Activated CD4-positive, alpha-beta memory T cell treated with anti-CD3 and anti-CD28 coated beads for 36 hours (primary cell): Measurements from ENCODE around the gene FAXDC2. TPM values are rescaled to one million over a fixed set of nuclear protein-coding genes. Genes with fewer than 3 reads are reported as not detected.
"Not testable (repeated sequence)": the region's sequence is repeated elsewhere in the genome, so short reads cannot be mapped to it uniquely, and the experiment has no call there.

Experiments used
- CTCF ChIA-PET: fragments of 350-600 bp; sonication (Branson Sonifier 250); formaldehyde crosslinking; loops from one replicate; lab custom pipeline; 2021; ENCODE audit warnings: antibody characterized with exemption, inconsistent platforms; lab: Charles Lee
- POLR2A ChIA-PET: fragments of 350-600 bp; sonication (Branson Sonifier 250); formaldehyde crosslinking; loops from one replicate; lab custom pipeline; 2021; ENCODE audit warnings: antibody characterized with exemption; lab: Charles Lee
- DNase-seq: peaks from one replicate; pipeline ENCODE4 v3.0.0-alpha.2; 2020
- H3K27ac Mint-ChIP-seq: one replicate; pipeline ENCODE4 v1.8.0; 2021; ENCODE audit warnings: mixed read lengths
- H3K27me3 Mint-ChIP-seq: one replicate; pipeline ENCODE4 v1.8.0; 2021; ENCODE audit warnings: mixed read lengths
- H3K36me3 Mint-ChIP-seq: one replicate; pipeline ENCODE4 v1.8.0; 2021; ENCODE audit warnings: mixed read lengths
- H3K4me1 Mint-ChIP-seq: one replicate; pipeline ENCODE4 v1.8.0; 2021; ENCODE audit warnings: low read depth, mixed read lengths
- H3K4me3 Mint-ChIP-seq: one replicate; pipeline ENCODE4 v1.8.0; 2021; ENCODE audit warnings: mild to moderate bottlenecking, mixed read lengths
- H3K9me3 Mint-ChIP-seq: one replicate; pipeline ENCODE4 v1.8.0; 2021; ENCODE audit warnings: mixed read lengths
- intact Hi-C: fragments of 100-400 bp; cut with micrococcal nuclease; formaldehyde crosslinking; loops from one replicate; pipeline ENCODE4 v1.15.1; 2023
- total RNA-seq, 2 experiments: library from RNA; stranded (reverse); gene quantifications; one replicate each; pipeline ENCODE4 v1.2.3, GENCODE V29; 2021

Gene FAXDC2
- total RNA-seq, 2 experiments from 2014 or later, result not detected

- Mint-ChIP-seq H3K9me3 (no peaks in the 10 kb centered on the region), H3K27ac (no peak overlapping the region), H3K4me3 (no peak overlapping the region), H3K27me3 (no peaks in the 10 kb centered on the region), H3K4me1 (no peaks in the 10 kb centered on the region), H3K36me3 (no peaks in the 10 kb centered on the region)
- DNase-seq, result no peak
- ChIA-PET CTCF (no interaction called here), POLR2A (no interaction called here)
- intact Hi-C loops, result no loop called here
Measured at GRCh38 chr5:154840435-154841272, 9.7 kb downstream of the FAXDC2 start.

- H3K36me3 Mint-ChIP-seq, result no peaks in the 10 kb centered on the region
- H3K27ac Mint-ChIP-seq, result no peak overlapping the region
- CTCF ChIA-PET, result no interaction called here
- DNase-seq, result no peak
- intact Hi-C loops, result no loop called here
- H3K27me3 Mint-ChIP-seq, result no peaks in the 10 kb centered on the region
- H3K4me3 Mint-ChIP-seq, result no peak overlapping the region
- H3K9me3 Mint-ChIP-seq, result no peaks in the 10 kb centered on the region
- H3K4me1 Mint-ChIP-seq, result no peaks in the 10 kb centered on the region
- POLR2A ChIA-PET, result no interaction called here
Measured at GRCh38 chr5:154837009-154837901, 13.1 kb downstream of the FAXDC2 start.

GRCh38 chr5:154836225-154836624 lies 14.2 kb downstream of the FAXDC2 start:
- H3K9me3 Mint-ChIP-seq, result no peaks in the 10 kb centered on the region
- H3K27ac Mint-ChIP-seq, result no peak overlapping the region
- POLR2A ChIA-PET, result no interaction called here
- no peaks in the 10 kb centered on the region for H3K4me1 Mint-ChIP-seq
- H3K36me3 Mint-ChIP-seq, result no peaks in the 10 kb centered on the region
- intact Hi-C loops, result no loop called here
- DNase-seq, result no peak
- H3K4me3 Mint-ChIP-seq, result no peak overlapping the region
- H3K27me3 Mint-ChIP-seq, result no peaks in the 10 kb centered on the region
- CTCF ChIA-PET, result no interaction called here

GRCh38 chr5:154835701-154836052 lies 14.7 kb downstream of the FAXDC2 start:
- POLR2A ChIA-PET, result interaction anchor here (0.6 kb wide), 1 partner anchor 180 kb away, joined by 3 read pairs; no protein-coding TSS in a partner anchor
- intact Hi-C loops, H3K36me3 Mint-ChIP-seq: not testable (repeated sequence)

GRCh38 chr5:154834053-154834452 lies 16.4 kb downstream of the FAXDC2 start:
- H3K4me1 Mint-ChIP-seq, result peaks cover 17% of the 10 kb centered on the region
- intact Hi-C loops, result no loop called here
- H3K9me3 Mint-ChIP-seq, result no peaks in the 10 kb centered on the region
- no peak overlapping the region for H3K4me3 Mint-ChIP-seq
- peaks cover 7% of the 10 kb centered on the region for H3K36me3 Mint-ChIP-seq
- no peak for DNase-seq
- H3K27ac Mint-ChIP-seq, result no peak overlapping the region
- ChIA-PET CTCF (interaction anchor here (1.3 kb wide), 1 partner anchor 184 kb away, joined by 3 read pairs; no protein-coding TSS in a partner anchor), POLR2A (no interaction called here)
- H3K27me3 Mint-ChIP-seq, result no peaks in the 10 kb centered on the region

More at GRCh38 chr5:154835701-154836052, 14.7 kb downstream of the FAXDC2 start:
- H3K27ac Mint-ChIP-seq, H3K27me3 Mint-ChIP-seq, H3K9me3 Mint-ChIP-seq, CTCF ChIA-PET, H3K4me3 Mint-ChIP-seq, H3K4me1 Mint-ChIP-seq, DNase-seq: not testable (repeated sequence)

- H3K4me3 Mint-ChIP-seq, POLR2A ChIA-PET, H3K36me3 Mint-ChIP-seq, CTCF ChIA-PET, H3K27ac Mint-ChIP-seq, H3K27me3 Mint-ChIP-seq, H3K9me3 Mint-ChIP-seq, intact Hi-C loops, DNase-seq: not testable (repeated sequence)
- H3K4me1 Mint-ChIP-seq, result peaks cover 28% of the 10 kb centered on the region
Measured at GRCh38 chr5:154832804-154833203, 17.6 kb downstream of the FAXDC2 start.

GRCh38 chr5:154831451-154831850 lies 19.0 kb downstream of the FAXDC2 start:
- Mint-ChIP-seq H3K4me3 (no peak overlapping the region), H3K27me3 (no peaks in the 10 kb centered on the region), H3K36me3 (peaks cover 9% of the 10 kb centered on the region), H3K4me1 (peaks cover 37% of the 10 kb centered on the region), H3K9me3 (no peaks in the 10 kb centered on the region), H3K27ac (no peak overlapping the region)
- no peak for DNase-seq
- POLR2A ChIA-PET, result no interaction called here
- intact Hi-C loops, result no loop called here
- CTCF ChIA-PET, result no interaction called here

- Mint-ChIP-seq H3K4me1 (peaks cover 37% of the 10 kb centered on the region), H3K4me3 (no peak overlapping the region), H3K9me3 (no peaks in the 10 kb centered on the region), H3K36me3 (peaks cover 11% of the 10 kb centered on the region), H3K27me3 (no peaks in the 10 kb centered on the region), H3K27ac (peak overlapping the region; percentile 89)
- no peak for DNase-seq
- POLR2A ChIA-PET, result interaction anchor here (0.5 to 0.8 kb wide), 2 partner anchors 53 to 73 kb away, joined by 3 read pairs; no protein-coding TSS in a partner anchor
- intact Hi-C loops, result no loop called here
- CTCF ChIA-PET, result interaction anchor here (1.0 kb wide), 1 partner anchor 27 kb away, joined by 4 read pairs; no protein-coding TSS in a partner anchor
Measured at GRCh38 chr5:154830596-154830995, 19.8 kb downstream of the FAXDC2 start.

GRCh38 chr5:154830219-154830595 lies 20.2 kb downstream of the FAXDC2 start:
- POLR2A ChIA-PET, result interaction anchor here (0.5 to 0.8 kb wide), 2 partner anchors 52 to 72 kb away, joined by 3 read pairs; no protein-coding TSS in a partner anchor
- intact Hi-C loops, result no loop called here

GRCh38 chr5:154829589-154830218 lies 20.7 kb downstream of the FAXDC2 start:
- H3K27me3 Mint-ChIP-seq, result no peaks in the 10 kb centered on the region
- peaks cover 37% of the 10 kb centered on the region for H3K4me1 Mint-ChIP-seq
- no peak overlapping the region for H3K4me3 Mint-ChIP-seq
- ChIA-PET CTCF (interaction anchor here (1.0 kb wide), 1 partner anchor 27 kb away, joined by 4 read pairs; no protein-coding TSS in a partner anchor), POLR2A (interaction anchor here (0.8 kb wide), 1 partner anchor 72 kb away, joined by 3 read pairs; no protein-coding TSS in a partner anchor)
- H3K36me3 Mint-ChIP-seq, result peaks cover 11% of the 10 kb centered on the region
- H3K9me3 Mint-ChIP-seq, result no peaks in the 10 kb centered on the region
- DNase-seq, result peak; percentile 61
- intact Hi-C loops, result loop anchor here (1.0 to 2.0 kb wide), 2 partner anchors 29 to 71 kb away; partner anchors contain the start of gene CNOT8
- H3K27ac Mint-ChIP-seq, result peak overlapping the region; percentile 89

More at GRCh38 chr5:154830219-154830595, 20.2 kb downstream of the FAXDC2 start:
- CTCF ChIA-PET, result interaction anchor here (1.0 kb wide), 1 partner anchor 27 kb away, joined by 4 read pairs; no protein-coding TSS in a partner anchor
- no peak for DNase-seq
- H3K4me3 Mint-ChIP-seq, result no peak overlapping the region
- peaks cover 37% of the 10 kb centered on the region for H3K4me1 Mint-ChIP-seq
- peak overlapping the region; percentile 89 for H3K27ac Mint-ChIP-seq
- H3K27me3 Mint-ChIP-seq, result no peaks in the 10 kb centered on the region
- no peaks in the 10 kb centered on the region for H3K9me3 Mint-ChIP-seq
- H3K36me3 Mint-ChIP-seq, result peaks cover 11% of the 10 kb centered on the region

GRCh38 chr5:154829181-154829588 lies 21.2 kb downstream of the FAXDC2 start:
- POLR2A ChIA-PET, result no interaction called here
- no peaks in the 10 kb centered on the region for H3K9me3 Mint-ChIP-seq
- peaks cover 11% of the 10 kb centered on the region for H3K36me3 Mint-ChIP-seq
- no peak for DNase-seq
- no peaks in the 10 kb centered on the region for H3K27me3 Mint-ChIP-seq
- CTCF ChIA-PET, result no interaction called here
- peak overlapping the region; percentile 89 for H3K27ac Mint-ChIP-seq
- peaks cover 37% of the 10 kb centered on the region for H3K4me1 Mint-ChIP-seq
- intact Hi-C loops, result loop anchor here (1.0 to 2.0 kb wide), 2 partner anchors 29 to 70 kb away; partner anchors contain the start of gene CNOT8
- no peak overlapping the region for H3K4me3 Mint-ChIP-seq
